NCI-H1436 (cell line): Measurements from ENCODE around the gene OR8U1.
"Not testable (repeated sequence)": the region's sequence is repeated elsewhere in the genome, so short reads cannot be mapped to it uniquely, and the experiment has no call there.

Source experiments
- DNase-seq: peaks from one replicate; lab custom pipeline; 2025; lab: John Stamatoyannopoulos, UW

The OR8U1 gene

DNA sequence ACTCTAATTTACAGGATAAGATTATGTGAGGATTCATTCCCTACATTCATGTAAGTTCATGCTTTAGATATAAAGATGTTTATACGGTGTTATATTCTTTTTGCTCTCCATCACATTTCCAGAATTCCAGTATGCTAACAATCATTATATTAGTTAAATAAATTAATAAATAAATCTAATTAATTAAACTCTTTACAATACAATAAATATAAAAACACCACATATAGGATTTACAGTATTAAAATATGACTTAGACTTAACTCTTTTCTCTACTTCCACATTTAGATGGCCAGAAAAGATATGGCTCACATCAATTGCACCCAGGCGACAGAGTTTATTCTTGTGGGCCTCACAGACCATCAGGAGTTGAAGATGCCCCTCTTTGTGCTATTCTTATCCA, at the start of gene OR8U1:
TSS of gene OR8U1 (plus strand) at position 301 of the 400 bp plus-strand sequence. CDS start at position 301, 0 bp downstream.
- no peak for DNase-seq

DNA sequence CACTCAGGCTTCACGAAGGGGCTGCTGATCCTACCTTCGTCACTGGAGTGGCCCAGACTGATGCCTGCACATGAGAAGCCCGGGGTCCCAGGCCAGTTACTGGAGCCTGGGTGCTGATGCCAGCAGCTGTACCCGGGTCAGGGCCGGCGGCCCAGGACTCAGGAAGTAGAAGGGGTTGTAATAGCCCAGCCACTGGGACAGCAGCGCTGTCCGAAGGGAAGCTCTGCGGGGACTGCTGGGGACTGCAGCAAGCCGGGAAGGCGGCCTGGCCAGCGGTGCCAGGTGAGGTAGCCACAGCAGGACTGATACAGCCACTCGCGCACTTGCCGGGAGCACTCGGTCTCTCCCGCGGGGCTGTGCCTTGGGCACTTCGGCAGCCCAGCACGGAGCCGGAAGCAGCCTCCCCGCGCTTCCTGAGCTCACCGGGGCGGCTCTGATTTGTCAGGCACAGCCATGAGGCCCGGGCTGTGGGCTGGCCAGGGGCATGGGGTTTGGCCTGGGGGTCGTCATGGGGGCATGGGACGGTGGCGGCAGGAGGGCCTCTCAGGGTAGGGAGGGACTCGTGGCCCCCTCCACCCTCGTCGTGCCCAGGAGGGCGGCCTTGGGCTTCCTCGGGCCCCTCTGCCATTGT, 43.4 kb upstream of the OR8U1 start:
- DNase-seq: no peak

DNA sequence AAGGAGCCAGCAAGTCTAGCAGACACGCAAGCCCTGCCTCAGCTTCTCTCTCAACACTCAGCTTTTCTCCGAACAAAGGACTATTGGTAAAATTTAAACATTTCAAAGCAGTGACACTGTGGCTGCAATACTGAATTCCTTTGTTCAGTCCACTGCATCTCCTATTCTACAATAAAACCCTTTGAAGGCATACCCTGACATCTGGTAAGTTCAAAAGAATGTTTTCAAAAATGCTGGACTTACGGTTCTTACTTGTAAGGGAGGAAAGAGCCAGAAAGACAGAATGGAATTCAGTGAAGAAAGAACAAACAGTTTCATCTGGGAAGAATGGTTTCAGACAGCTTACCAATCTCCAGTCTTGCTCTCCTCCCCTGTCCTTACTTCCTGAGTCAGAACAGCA, 42.3 kb upstream of the OR8U1 start:
- no peak for DNase-seq

DNA sequence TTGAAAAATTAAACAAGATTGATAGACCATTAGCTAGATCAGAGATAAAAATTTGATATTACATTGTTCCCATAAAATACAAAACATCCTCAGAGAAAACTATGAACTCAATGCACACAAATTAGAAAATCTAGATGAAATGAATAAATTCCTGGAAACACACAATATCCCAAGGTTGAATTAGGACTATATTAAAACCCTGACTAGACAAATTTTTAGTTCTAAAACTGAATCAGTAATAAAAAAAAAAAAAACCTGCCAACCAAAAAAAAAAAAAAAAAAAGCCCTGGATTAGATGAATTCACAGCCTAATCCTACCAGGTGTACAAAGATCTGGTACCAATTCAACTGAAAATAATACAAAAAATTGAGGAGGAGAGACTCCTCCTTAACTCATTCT, 35.1 kb upstream of the OR8U1 start:
- DNase-seq: no peak

DNA sequence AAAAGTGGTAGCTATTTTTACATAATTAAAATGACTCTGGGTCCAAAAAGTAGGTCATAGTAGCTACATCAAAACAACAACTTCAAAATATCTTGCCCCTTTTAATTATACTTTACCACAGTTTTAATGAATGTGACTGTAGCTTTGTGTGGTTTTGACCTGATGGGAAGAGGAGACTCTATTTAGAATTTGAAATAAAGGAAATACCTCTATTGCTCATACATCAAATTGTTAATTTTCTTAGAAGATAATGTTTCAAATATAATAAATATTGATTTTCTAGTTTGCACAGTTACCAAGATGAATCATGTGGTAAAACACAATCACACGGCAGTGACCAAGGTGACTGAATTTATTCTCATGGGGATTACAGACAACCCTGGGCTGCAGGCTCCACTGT, 29.7 kb upstream of the OR8U1 start, which contains the start of gene OR8K1:
TSS of gene OR8K1 (plus strand) at position 301 of the 400 bp plus-strand sequence. CDS start at position 301, 0 bp downstream.
- no peak for DNase-seq

DNA sequence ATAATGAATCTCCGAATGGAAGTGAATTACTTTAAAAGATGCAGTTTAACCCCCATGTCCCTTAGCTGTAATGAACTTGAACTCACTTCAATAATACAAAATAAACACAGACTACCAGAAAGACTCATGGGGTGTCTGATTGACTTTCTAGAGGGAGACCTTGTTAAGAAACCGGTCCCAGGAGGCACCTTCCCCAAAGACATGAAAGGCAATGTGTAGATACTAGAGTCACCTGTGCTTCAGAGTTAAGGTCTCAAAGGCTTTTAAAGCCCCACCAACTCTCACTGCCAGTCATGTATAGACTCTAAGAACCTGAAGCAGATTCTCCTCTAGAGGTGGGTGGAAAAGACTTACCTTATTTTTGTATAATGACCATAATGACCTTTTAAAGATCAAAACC, 21.4 kb upstream of the OR8U1 start, which contains the start of gene OR8J1:
TSS of gene OR8J1 (plus strand) at position 301 of the 400 bp plus-strand sequence. CDS start 5,956 bp downstream, outside the sequence.
- no peak for DNase-seq

DNA sequence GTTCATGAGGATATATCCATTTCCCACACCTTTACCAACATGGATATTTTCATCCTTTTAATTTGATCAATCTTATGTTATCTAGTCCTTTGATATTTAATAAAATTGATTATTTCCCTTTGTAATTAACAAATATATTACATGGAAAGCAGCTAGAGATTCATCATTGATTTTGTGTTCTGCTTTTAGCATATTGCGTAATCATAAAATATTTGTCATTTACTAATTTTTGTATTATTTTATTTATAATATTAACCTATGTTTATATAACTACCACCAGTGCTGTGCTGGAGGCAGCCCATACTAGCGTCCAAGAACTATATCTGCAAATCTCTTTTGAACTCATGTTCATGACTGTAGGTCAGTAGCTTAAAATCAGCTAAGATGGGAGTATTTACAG, 4.7 kb downstream of the OR8U1 start:
- DNase-seq: no peak

DNA sequence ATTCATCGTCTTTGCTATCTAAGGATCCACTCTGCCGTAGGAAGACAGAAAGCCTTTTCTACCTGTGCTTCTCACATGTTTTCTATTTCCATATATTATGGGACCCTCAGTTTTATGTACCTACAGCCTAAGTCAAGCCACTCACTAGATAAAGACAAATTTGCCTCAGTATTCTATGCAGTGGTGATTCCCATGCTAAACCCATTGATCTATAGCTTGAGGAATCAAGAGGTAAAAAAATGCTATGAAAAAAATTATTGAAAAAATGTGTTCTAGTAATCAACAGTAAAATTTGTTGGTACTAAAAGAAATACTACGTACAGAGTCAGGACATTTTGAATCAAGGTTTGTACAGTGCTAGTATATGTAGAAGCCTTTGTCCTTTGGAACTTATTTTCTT, 19.0 kb downstream of the OR8U1 start:
- DNase-seq: no peak

DNA sequence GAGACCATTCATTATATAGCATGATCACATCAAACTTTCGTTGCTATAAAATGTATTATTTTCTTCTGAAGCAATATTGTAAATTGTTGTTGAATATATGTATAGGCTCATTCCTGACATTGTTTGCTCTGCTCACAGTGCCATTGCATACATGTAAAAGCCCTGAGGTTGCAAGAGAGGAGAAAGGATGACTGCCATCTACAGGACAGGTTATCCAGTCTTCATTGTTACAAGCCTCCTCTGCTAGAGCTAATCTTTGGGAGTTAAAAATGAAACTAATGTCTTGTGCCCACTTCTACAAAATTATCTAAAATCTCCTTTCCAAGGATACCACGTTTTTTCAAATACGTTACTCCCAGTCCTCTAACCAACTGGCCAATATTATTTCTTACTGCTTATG, 20.6 kb downstream of the OR8U1 start:
- no peak for DNase-seq

DNA sequence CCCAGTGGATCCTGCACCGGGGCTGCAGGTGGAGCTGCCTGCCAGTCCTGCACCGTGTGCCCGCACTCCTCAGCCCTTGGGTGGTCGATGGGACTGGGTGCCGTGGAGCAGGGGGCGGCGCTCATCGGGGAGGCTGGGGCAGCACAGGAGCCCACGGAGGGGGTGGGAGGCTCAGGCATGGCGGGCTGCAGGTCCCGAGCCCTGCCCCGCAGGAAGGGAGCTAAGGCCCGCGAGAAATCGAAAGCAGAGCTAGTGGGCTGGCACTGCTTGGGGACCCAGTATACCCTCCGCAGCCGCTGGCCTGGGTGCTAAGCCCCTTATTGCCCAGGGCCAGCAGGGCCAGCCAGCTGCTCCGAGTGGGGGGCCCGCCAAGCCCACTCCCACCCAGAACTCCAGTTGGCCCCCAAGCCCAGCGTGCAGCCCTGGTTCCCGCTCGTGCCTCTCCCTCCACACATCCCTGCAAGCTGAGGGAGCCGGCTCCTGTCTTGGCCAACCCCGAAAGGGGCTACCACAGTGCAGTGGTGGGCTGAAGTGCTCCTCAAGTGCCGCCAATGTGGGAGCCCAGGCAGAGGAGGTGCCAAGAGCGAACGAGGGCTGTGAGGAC, 26.5 kb downstream of the OR8U1 start:
- not testable (repeated sequence) for DNase-seq

DNA sequence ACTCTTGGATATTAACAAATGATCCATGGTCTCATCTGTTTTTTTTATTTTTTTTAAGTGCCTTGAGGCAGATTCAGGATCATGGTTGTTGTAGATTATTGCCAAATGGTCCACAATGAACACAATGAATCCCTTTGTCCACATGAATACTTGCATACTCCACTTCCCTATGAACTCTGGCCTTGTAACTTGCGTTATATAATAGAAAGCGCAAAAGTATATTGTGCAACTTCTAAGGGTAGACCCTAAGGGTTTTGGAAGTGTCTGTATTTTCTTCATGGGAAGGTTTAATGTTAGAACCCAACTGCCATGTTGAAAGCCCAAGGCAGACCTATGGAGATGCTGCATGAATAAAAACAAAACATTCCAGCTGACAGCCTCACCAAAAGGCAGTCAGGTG, 29.0 kb downstream of the OR8U1 start:
- DNase-seq: no peak

DNA sequence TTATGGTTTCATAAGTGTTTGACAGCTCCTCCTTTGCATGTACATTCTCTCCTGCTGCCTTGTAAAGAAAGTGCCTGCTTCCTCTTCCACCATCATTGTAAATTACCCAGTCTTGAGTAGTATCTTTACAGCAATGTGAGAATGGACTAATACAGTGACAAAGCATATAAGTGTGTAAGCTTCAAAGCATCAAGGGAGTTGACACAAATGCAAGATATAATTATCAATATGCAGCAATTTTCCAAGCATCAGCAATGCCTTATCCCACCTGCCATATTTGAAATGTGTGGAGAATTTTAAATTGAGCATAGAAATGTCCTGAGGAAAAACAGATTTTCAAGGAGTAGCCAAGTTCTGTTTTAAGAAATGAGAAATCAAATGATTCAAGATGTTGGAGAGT, 35.4 kb downstream of the OR8U1 start:
- no peak for DNase-seq

DNA sequence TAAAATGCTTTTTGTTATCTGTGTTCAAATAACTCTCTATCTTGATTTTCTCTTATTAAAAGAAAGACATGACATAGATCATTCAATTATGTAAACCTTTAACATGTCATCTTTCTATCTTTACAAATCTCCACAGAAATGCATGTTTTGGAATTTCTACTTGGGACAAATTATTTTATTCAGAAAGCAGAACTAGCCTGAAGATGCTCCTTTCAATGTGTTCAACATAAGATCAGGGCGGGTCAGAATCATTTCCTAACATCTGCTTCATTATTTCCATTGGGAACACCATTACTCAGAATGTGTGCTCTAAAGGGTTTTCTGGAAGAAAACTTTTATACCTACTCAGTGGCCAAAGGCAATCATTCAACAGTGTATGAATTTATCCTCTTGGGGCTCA, 37.0 kb downstream of the OR8U1 start, which contains the start of gene OR5AL1:
TSS of gene OR5AL1 (plus strand) at position 301 of the 400 bp plus-strand sequence.
- DNase-seq: no peak
